GM12878 (cell line): ENCODE results near the gene IFNAR1. TPM values are rescaled to one million over a fixed set of nuclear protein-coding genes. Genes with fewer than 3 reads are reported as not detected.

Experiments
- ATF3 ChIP-seq: IDR thresholded peaks from 2 replicates; pipeline ENCODE4 v1.6.1; 2011; ENCODE audit warnings: low read depth, mild to moderate bottlenecking, low read length, moderate library complexity, borderline replicate concordance; ENCODE audit errors: extremely low read depth
- CHD1 ChIP-seq: IDR thresholded peaks from 2 replicates; pipeline ENCODE4 v1.6.1; 2012; ENCODE audit warnings: low read depth, low read length, improper control_type of control experiment
- CHD2 ChIP-seq: IDR thresholded peaks from 2 replicates; pipeline ENCODE4 v1.6.1; 2011; ENCODE audit warnings: low read depth, low read length, improper control_type of control experiment, borderline replicate concordance
- CHD4 ChIP-seq: fragments of 200-600 bp; sonication (generic); IDR thresholded peaks from 2 replicates; pipeline ENCODE4 v1.6.1; 2016; ENCODE audit warnings: mild to moderate bottlenecking
- DPF2 ChIP-seq: fragments of 450-650 bp; IDR thresholded peaks from 2 replicates; pipeline ENCODE4 v1.6.1; 2017; ENCODE audit warnings: mild to moderate bottlenecking
- EP300 ChIP-seq, 2 experiments: fragments of 150-350 bp in 1 of 2; IDR thresholded peaks; 2 replicates each; pipeline ENCODE4 v1.6.1; 2011 to 2012; ENCODE audit warnings: low read depth in 2 of 2, low read length in 2 of 2, borderline replicate concordance in 1 of 2, improper control_type of control experiment in 1 of 2, inconsistent platforms in 1 of 2; ENCODE audit not compliant: control insufficient read depth in 1 of 2
- ESRRA ChIP-seq: IDR thresholded peaks from 2 replicates; pipeline ENCODE4 v1.6.1; 2012; ENCODE audit warnings: mild to moderate bottlenecking, low read length, improper control_type of control experiment
- HDAC6 ChIP-seq: fragments of 200-600 bp; sonication (generic); IDR thresholded peaks from one replicate; pipeline ENCODE4 v1.8.0; 2017; ENCODE audit warnings: antibody characterized with exemption; ENCODE audit not compliant: unreplicated experiment
- IKZF2 ChIP-seq, 2 experiments: fragments of 450-650 bp; IDR thresholded peaks; 2 replicates each; pipeline ENCODE4 v1.6.1; 2017; ENCODE audit warnings: mild to moderate bottlenecking in 2 of 2, moderate library complexity in 2 of 2
- MEF2B ChIP-seq: fragments of 450-650 bp; IDR thresholded peaks from 2 replicates; pipeline ENCODE4 v1.6.1; 2018; ENCODE audit warnings: mild to moderate bottlenecking, moderate library complexity; ENCODE audit not compliant: partially characterized antibody, poor library complexity, severe bottlenecking
- MLLT1 ChIP-seq: fragments of 450-650 bp; IDR thresholded peaks from 2 replicates; pipeline ENCODE4 v1.6.1; 2016; ENCODE audit warnings: mild to moderate bottlenecking
- NBN ChIP-seq: fragments of 450-650 bp; IDR thresholded peaks from 2 replicates; pipeline ENCODE4 v1.6.1; 2016
- NR2F1 ChIP-seq: fragments of 450-650 bp; conservative IDR thresholded peaks from 2 replicates; pipeline ENCODE4 v1.6.1; 2017; ENCODE audit warnings: mild to moderate bottlenecking
- PAX5 ChIP-seq: IDR thresholded peaks from 2 replicates; pipeline ENCODE4 v1.6.1; 2011; ENCODE audit warnings: low read depth, low read length, borderline replicate concordance
- POLR2A ChIP-seq: IDR thresholded peaks from 2 replicates; pipeline ENCODE4 v1.6.1; 2011; ENCODE audit warnings: low read depth, mild to moderate bottlenecking, low read length
- RFX5 ChIP-seq: IDR thresholded peaks from 2 replicates; pipeline ENCODE4 v1.6.1; 2011; ENCODE audit warnings: low read depth, low read length, improper control_type of control experiment
- SMAD1 ChIP-seq: fragments of 450-650 bp; IDR thresholded peaks from 2 replicates; pipeline ENCODE4 v1.6.1; 2018; ENCODE audit warnings: mild to moderate bottlenecking, low read depth; ENCODE audit not compliant: partially characterized antibody
- SMC3 ChIP-seq: IDR thresholded peaks from 2 replicates; pipeline ENCODE4 v1.6.1; 2011; ENCODE audit warnings: low read length, improper control_type of control experiment, borderline replicate concordance
- SP1 ChIP-seq: IDR thresholded peaks from one replicate; pipeline ENCODE4 v1.6.1; 2011; ENCODE audit warnings: low read depth, low read length
- SPI1 ChIP-seq: IDR thresholded peaks from 2 replicates; pipeline ENCODE4 v1.6.1; 2011; ENCODE audit warnings: low read depth, mild to moderate bottlenecking, low read length, moderate library complexity, borderline replicate concordance; ENCODE audit not compliant: insufficient read depth
- SREBF1 ChIP-seq: IDR thresholded peaks from 2 replicates; pipeline ENCODE4 v1.6.1; 2012; ENCODE audit warnings: mild to moderate bottlenecking, low read length
- TARDBP ChIP-seq: IDR thresholded peaks from 2 replicates; pipeline ENCODE4 v1.6.1; 2016; ENCODE audit warnings: borderline replicate concordance
- YY1 ChIP-seq: IDR thresholded peaks from 2 replicates; pipeline ENCODE4 v1.6.1; 2011; ENCODE audit warnings: low read depth, mild to moderate bottlenecking, low read length
- ZNF217 ChIP-seq: fragments of 450-650 bp; IDR thresholded peaks from 2 replicates; pipeline ENCODE4 v1.6.1; 2017; ENCODE audit warnings: antibody characterized with exemption, mild to moderate bottlenecking
- polyA plus RNA-seq, 11 experiments: library from polyadenylated mRNA; depleted of rRNA in 4 of 11; unstranded in 6 of 11; stranded (reverse) in 5 of 11; fragments of >200 nt; fragmentation: Nextera tagmentation in 4 of 11; fragmentation: Illumina TruSeq in 1 of 11; extraction: Ambion mirVana in 4 of 11; extraction: Trizol in 1 of 11; gene quantifications; 1 replicate in 1 of 11; 2 replicates in 10 of 11; pipeline versions ENCODE4 v1.2.1 to v1.2.3, GENCODE V29; 2011 to 2016; ENCODE audit warnings: inconsistent platforms in 2 of 11, missing spikeins in 2 of 11, low read depth in 1 of 11
- total RNA-seq, 4 experiments: library from RNA; depleted of rRNA in 3 of 4; stranded (reverse); fragments of >200 nt in 3 of 4; fragmentation: Illumina TruSeq in 1 of 4; extraction: Trizol in 1 of 4; gene quantifications; 2 replicates each; pipeline versions ENCODE4 v1.2.1 to v1.2.3, GENCODE V29; 2013 to 2021
- TF ChIP-seq, protein P1 (sequence below): IDR thresholded peaks from 2 replicates; pipeline ENCODE4 v1.6.1; 2012; ENCODE audit warnings: low read depth, low read length, improper control_type of control experiment
- TF ChIP-seq, protein P2 (sequence below): fragments of 450-650 bp; IDR thresholded peaks from 2 replicates; pipeline ENCODE4 v1.6.1; 2017; ENCODE audit warnings: borderline replicate concordance

IFNAR1 gene
- total and polyA plus RNA-seq, 10 of the 15 experiments (the other 5 are each of a cell fraction or from before 2014, with no cell fraction given): 12.0 to 62.4 (median 24.6) TPM

GRCh38 chr21:33325222-33326067 lies 675 bp downstream of the IFNAR1 start (continued):
- TF ChIP-seq ATF3 (no peak), ZNF217 (0 out of 2 replicates have a peak, but pooled peaks have one; percentile 18), NR2F1 (no peak), SMAD1 (peak; percentile 17), TARDBP (no peak), SMC3 (0 out of 2 replicates have a peak, but pooled peaks have one; percentile 9), CHD1 (0 out of 2 replicates have a peak, but pooled peaks have one; percentile 69), ESRRA (no peak; the same call in 1 of the 2 replicates), RFX5 (no peak), DPF2 (peak; percentile 17; the same call in 1 of the 2 replicates), SREBF1 (no peak), SP1 (no peak), YY1 (peak; percentile 85), HDAC6 (no peak), POLR2A (no peak), EP300 (IDR thresholded peaks at IDR 0.05; ENCODE audit: borderline replicate concordance in 1 of 2, control insufficient read depth in 1 of 2, low read depth in 2 of 2, low read length in 2 of 2) (0 out of 4 replicates have a peak, but pooled peaks of 1 of the 2 experiments have one; percentile 15), MEF2B (peak; percentile 31), SPI1 (peak; percentile 58), CHD4 (no peak), CHD2 (0 out of 2 replicates have a peak, but pooled peaks have one; percentile 10), MLLT1 (0 out of 2 replicates have a peak, but pooled peaks have one; percentile 47), IKZF2 (IDR thresholded peaks at IDR 0.05) (peak; percentile 65 to 67), PAX5 (no peak), NBN (peak; percentile 14)
- TF ChIP-seq, protein P1, sequence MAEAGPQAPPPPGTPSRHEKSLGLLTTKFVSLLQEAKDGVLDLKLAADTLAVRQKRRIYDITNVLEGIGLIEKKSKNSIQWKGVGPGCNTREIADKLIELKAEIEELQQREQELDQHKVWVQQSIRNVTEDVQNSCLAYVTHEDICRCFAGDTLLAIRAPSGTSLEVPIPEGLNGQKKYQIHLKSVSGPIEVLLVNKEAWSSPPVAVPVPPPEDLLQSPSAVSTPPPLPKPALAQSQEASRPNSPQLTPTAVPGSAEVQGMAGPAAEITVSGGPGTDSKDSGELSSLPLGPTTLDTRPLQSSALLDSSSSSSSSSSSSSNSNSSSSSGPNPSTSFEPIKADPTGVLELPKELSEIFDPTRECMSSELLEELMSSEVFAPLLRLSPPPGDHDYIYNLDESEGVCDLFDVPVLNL: no peak
- TF ChIP-seq, protein P2, sequence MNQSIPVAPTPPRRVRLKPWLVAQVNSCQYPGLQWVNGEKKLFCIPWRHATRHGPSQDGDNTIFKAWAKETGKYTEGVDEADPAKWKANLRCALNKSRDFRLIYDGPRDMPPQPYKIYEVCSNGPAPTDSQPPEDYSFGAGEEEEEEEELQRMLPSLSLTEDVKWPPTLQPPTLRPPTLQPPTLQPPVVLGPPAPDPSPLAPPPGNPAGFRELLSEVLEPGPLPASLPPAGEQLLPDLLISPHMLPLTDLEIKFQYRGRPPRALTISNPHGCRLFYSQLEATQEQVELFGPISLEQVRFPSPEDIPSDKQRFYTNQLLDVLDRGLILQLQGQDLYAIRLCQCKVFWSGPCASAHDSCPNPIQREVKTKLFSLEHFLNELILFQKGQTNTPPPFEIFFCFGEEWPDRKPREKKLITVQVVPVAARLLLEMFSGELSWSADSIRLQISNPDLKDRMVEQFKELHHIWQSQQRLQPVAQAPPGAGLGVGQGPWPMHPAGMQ: no peak
